Natural killer cell (primary cell): ENCODE data around the gene ADSS1. TPM values are rescaled to one million over a fixed set of nuclear protein-coding genes. Genes with fewer than 3 reads are reported as not detected.

Experiments
- ATAC-seq, 3 donors: fragments of 150-1000 bp in 2 of 3; fragments of 200-7000 bp in 1 of 3; cut with Tn5 transposase; 1 replicate in 1 of 3; 2 replicates in 2 of 3; pipeline ENCODE4 v1.10.0; 2021; ENCODE audit warnings: mild to moderate bottlenecking in 2 of 3, moderate library complexity in 2 of 3
- DNase-seq, 2 donors: peaks; one replicate each; pipeline versions ENCODE4 v3.0.0 to v3.0.0-alpha.2; 2013 to 2021; ENCODE audit warnings: mixed read lengths in 1 of 2
- H3K27ac ChIP-seq: one replicate; pipeline ENCODE4 v1.5.1; 2013; ENCODE audit warnings: mild to moderate bottlenecking, low read length
- H3K27me3 ChIP-seq: one replicate; pipeline ENCODE4 v1.6.1; 2013; ENCODE audit warnings: low read length; ENCODE audit not compliant: control insufficient read depth, insufficient read depth
- H3K36me3 ChIP-seq: one replicate; pipeline ENCODE4 v1.6.1; 2013; ENCODE audit warnings: low read length; ENCODE audit not compliant: control insufficient read depth, insufficient read depth
- H3K4me1 ChIP-seq: one replicate; pipeline ENCODE4 v1.6.1; 2013; ENCODE audit warnings: low read length; ENCODE audit not compliant: control insufficient read depth, insufficient read depth
- H3K4me3 ChIP-seq: one replicate; pipeline ENCODE4 v1.5.1; 2013; ENCODE audit warnings: low read length
- H3K9me3 ChIP-seq: one replicate; pipeline ENCODE4 v1.6.1; 2013; ENCODE audit warnings: low read length; ENCODE audit not compliant: control insufficient read depth, insufficient read depth
- H3K27ac Mint-ChIP-seq, 2 donors: one replicate each; pipeline ENCODE4 v1.8.0; 2022; ENCODE audit warnings: mild to moderate bottlenecking in 2 of 2, mixed read lengths in 2 of 2, moderate library complexity in 1 of 2
- H3K27me3 Mint-ChIP-seq, 2 donors: one replicate each; pipeline ENCODE4 v1.8.0; 2022; ENCODE audit warnings: low read depth in 2 of 2, mixed read lengths in 2 of 2
- H3K36me3 Mint-ChIP-seq: one replicate; pipeline ENCODE4 v1.8.0; 2022; ENCODE audit warnings: mixed read lengths
- H3K4me1 Mint-ChIP-seq, 2 donors: one replicate each; pipeline ENCODE4 v1.8.0; 2022; ENCODE audit warnings: mixed read lengths in 2 of 2
- H3K4me3 Mint-ChIP-seq: one replicate; pipeline ENCODE4 v1.8.0; 2022; ENCODE audit warnings: mild to moderate bottlenecking, moderate library complexity, mixed read lengths
- H3K9me3 Mint-ChIP-seq, 2 donors: one replicate each; pipeline ENCODE4 v1.8.0; 2022; ENCODE audit warnings: mixed read lengths in 2 of 2
- CTCF ChIP-seq: fragments of 200-600 bp; IDR thresholded peaks from one replicate; pipeline ENCODE4 v1.8.0; 2022; ENCODE audit warnings: antibody characterized with exemption
- WGBS: methylation state at CpG from one replicate; pipeline ENCODE4 v1.1.7; 2013; ENCODE audit warnings: missing lambda C conversion rate; ENCODE audit not compliant: insufficient coverage; 5-methylcytosine and 5-hydroxymethylcytosine counted together
- intact Hi-C: fragments of 100-400 bp; cut with micrococcal nuclease; formaldehyde crosslinking; loops from one replicate; pipeline ENCODE4 v1.14.2; 2022
- total RNA-seq, 4 donors: library from RNA; stranded (reverse); fragments of 120-200 nt in 1 of 4; gene quantifications; one replicate each; pipeline versions ENCODE4 v1.2.3 to v1.2.4, GENCODE V29; 2013 to 2022

Gene ADSS1
- total RNA-seq, 3 donors from 2014 or later (not counting 1 experiment from before 2014, with no cell fraction given), result 2.1 to 2.7 (median 2.5) TPM

DNA sequence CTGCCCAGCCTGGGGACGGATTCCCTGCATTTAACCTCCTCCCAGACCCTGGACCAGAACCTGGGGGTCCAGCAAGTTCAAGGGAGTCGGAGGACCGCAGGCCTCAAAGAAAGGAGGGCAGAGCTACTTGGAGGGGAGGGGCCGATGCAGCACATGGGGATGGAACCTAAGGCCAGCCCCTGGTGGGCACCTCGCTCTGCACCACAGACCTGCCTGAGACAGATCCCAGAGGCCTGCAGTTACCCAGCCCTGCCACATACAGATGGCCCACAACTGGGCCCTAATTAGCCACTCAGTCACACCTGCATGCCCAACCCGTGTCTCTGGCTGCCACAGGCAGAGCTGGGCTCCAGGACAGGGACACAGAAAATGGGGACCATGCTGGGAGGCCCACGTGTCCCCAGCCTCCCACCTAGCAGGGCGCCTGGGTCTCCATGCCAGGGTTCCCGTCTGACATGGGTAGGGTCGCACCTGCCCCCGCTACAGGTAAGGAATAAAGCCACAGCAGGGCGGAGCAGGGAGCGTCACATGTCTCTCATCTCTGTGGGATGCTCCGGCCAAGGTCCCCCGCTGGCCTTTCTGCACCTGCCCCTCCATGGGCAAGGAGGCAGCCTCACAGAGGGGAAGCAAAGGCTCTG lies 54.8 kb downstream of the ADSS1 start:
- Histone ChIP-seq H3K4me3 (no peak overlapping the region), H3K9me3 (no peaks in the 10 kb centered on the region), H3K36me3 (peaks cover 18% of the 10 kb centered on the region), H3K27ac (no peak overlapping the region), H3K4me1 (no peaks in the 10 kb centered on the region), H3K27me3 (no peaks in the 10 kb centered on the region)
- H3K9me3 Mint-ChIP-seq, result no peaks in the 10 kb centered on the region
- H3K4me3 Mint-ChIP-seq, result no peak overlapping the region
- no peaks in the 10 kb centered on the region for H3K36me3 Mint-ChIP-seq
- no peak overlapping the region for H3K27ac Mint-ChIP-seq
- peaks cover 0 to 10% of the 10 kb centered on the region in 2 donors for H3K4me1 Mint-ChIP-seq
- WGBS, result 95% methylated on average over 15 of the region's 15 CpGs
- no peak for ATAC-seq
- intact Hi-C loops, result no loop called here
- no peak for DNase-seq
- no peak for TF ChIP-seq CTCF
- no peaks in the 10 kb centered on the region for H3K27me3 Mint-ChIP-seq

DNA sequence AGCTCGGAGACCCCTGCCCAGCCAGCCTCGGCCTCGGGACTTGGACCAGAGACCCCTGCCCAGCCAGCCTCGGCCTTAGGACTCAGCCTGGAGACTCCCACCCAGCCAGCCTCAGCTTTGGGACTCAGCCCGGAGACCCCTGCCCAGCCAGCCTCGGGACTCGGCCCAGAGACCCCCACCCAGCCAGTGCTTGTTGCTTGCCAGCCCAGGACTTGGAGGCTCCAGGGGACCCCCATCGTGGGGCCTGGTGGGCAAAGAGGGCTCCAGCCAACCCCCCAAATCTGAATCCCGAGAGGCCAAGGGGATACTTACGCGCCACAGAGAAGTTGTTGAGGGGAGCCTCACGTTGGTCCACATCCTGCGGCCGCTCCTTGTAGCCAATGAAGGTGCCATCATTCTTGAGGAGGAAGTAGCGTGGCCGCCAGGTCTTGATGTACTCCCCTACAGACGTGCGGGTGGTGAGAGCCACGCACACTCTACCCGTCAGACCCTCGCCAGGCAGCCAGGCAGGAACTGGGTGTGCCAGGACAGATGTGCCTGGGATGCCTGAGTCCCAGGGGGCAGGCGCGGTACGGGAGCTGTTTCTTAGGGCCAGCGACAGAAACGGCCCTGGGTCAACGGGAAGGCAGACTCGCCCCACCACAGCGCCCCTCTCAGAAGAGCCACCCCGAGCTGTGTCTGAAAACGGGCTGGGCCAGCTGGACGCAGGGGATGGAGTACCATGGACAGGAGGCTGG lies 55.9 kb downstream of the ADSS1 start:
- H3K27ac Mint-ChIP-seq, result no peak overlapping the region
- Histone ChIP-seq H3K4me3 (no peak overlapping the region), H3K36me3 (peaks cover 17% of the 10 kb centered on the region), H3K4me1 (no peaks in the 10 kb centered on the region), H3K27me3 (no peaks in the 10 kb centered on the region), H3K27ac (no peak overlapping the region), H3K9me3 (no peaks in the 10 kb centered on the region)
- 92% methylated on average over 32 of the region's 32 CpGs for WGBS
- H3K36me3 Mint-ChIP-seq, result no peaks in the 10 kb centered on the region
- H3K4me3 Mint-ChIP-seq, result no peak overlapping the region
- H3K9me3 Mint-ChIP-seq, result no peaks in the 10 kb centered on the region
- peaks cover 0 to 10% of the 10 kb centered on the region in 2 donors for H3K4me1 Mint-ChIP-seq
- no peak for TF ChIP-seq CTCF
- intact Hi-C loops, result no loop called here
- no peaks in the 10 kb centered on the region for H3K27me3 Mint-ChIP-seq
- no peak for DNase-seq
- ATAC-seq, result no peak

DNA sequence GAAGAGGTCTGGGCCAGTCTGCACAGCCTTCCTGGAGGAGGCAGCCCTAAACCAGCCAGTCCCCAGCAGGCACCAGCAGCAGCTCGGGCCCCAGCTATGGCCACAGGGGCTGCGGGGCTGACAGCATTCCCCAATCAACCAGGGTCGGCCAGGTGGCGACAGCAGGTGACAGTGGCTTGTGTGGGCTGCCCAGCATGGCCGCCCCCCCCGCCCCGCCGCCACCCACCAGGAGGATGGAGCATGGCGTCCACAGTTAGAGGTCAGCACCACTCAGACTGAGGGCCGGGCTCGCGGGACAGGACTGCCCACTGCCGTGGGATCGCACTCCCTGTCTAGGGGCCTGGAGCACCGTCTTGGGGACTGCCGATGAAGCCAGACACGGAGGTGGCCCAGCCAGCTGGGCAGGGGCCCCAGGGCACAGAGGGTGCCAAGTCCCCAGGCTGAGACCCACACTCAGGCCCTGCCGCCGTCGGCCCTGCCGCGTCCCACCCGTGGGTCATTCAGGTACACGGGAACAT lies 56.5 kb downstream of the ADSS1 start:
- WGBS, result 96% methylated on average over 24 of the region's 24 CpGs

More for the DNA sequence above, 56.5 kb downstream of the ADSS1 start:
- no peaks in the 10 kb centered on the region for H3K9me3 Mint-ChIP-seq
- Histone ChIP-seq H3K36me3 (peaks cover 15% of the 10 kb centered on the region), H3K4me3 (no peak overlapping the region), H3K4me1 (peaks cover 4% of the 10 kb centered on the region), H3K27me3 (no peaks in the 10 kb centered on the region), H3K27ac (no peak overlapping the region), H3K9me3 (no peaks in the 10 kb centered on the region)
- no peak overlapping the region for H3K4me3 Mint-ChIP-seq
- H3K27ac Mint-ChIP-seq, result no peak overlapping the region
- DNase-seq (no peak), ATAC-seq (no peak)
- no peaks in the 10 kb centered on the region for H3K36me3 Mint-ChIP-seq
- TF ChIP-seq CTCF, result no peak
- intact Hi-C loops, result no loop called here
- H3K27me3 Mint-ChIP-seq, result no peaks in the 10 kb centered on the region
- H3K4me1 Mint-ChIP-seq, result peaks cover 0 to 10% of the 10 kb centered on the region in 2 donors
